GM18505 (cell line): ENCODE measurements around the gene SEMA5B.

ENCODE experiments used
- ATAC-seq: cut with Tn5 transposase; IDR thresholded peaks from one replicate; pipeline ENCODE4 v1.9.1; 2021; ENCODE audit not compliant: unreplicated experiment
- POLR2A ChIP-seq: IDR thresholded peaks from 4 replicates; pipeline ENCODE4 v1.6.1; 2011; ENCODE audit warnings: borderline replicate concordance; ENCODE audit not compliant: insufficient read depth, insufficient read length; ENCODE audit errors: extremely low read depth

SEMA5B gene

GRCh38 chr3:122942239-122942638, 85.3 kb downstream of the SEMA5B start:
- no peak for ATAC-seq
- TF ChIP-seq POLR2A, result no peak

GRCh38 chr3:122941228-122942206, 86.0 kb downstream of the SEMA5B start:
- no peak for TF ChIP-seq POLR2A
- no peak for ATAC-seq

- no peak for TF ChIP-seq POLR2A
- ATAC-seq, result no peak
Observed at GRCh38 chr3:122940628-122941086, 86.9 kb downstream of the SEMA5B start.

GRCh38 chr3:122938783-122939425, 88.7 kb downstream of the SEMA5B start:
- no peak for ATAC-seq
- no peak for TF ChIP-seq POLR2A

- no peak for ATAC-seq
- TF ChIP-seq POLR2A, result no peak
Observed at GRCh38 chr3:122937745-122938144, 89.8 kb downstream of the SEMA5B start.

GRCh38 chr3:122936986-122937385, 90.6 kb downstream of the SEMA5B start:
- no peak for TF ChIP-seq POLR2A
- no peak for ATAC-seq

GRCh38 chr3:122936335-122936734, 91.2 kb downstream of the SEMA5B start:
- TF ChIP-seq POLR2A, result no peak
- no peak for ATAC-seq

GRCh38 chr3:122934251-122934650, 93.3 kb downstream of the SEMA5B start:
- no peak for TF ChIP-seq POLR2A
- no peak for ATAC-seq

- ATAC-seq, result no peak
- TF ChIP-seq POLR2A, result no peak
Observed at GRCh38 chr3:122932251-122932967, 95.2 kb downstream of the SEMA5B start.

- no peak for TF ChIP-seq POLR2A
- no peak for ATAC-seq
Observed at GRCh38 chr3:122931636-122932035, 95.9 kb downstream of the SEMA5B start.

GRCh38 chr3:122930063-122930997, 97.2 kb downstream of the SEMA5B start:
- TF ChIP-seq POLR2A, result no peak
- ATAC-seq, result no peak
